ENCODE data around the gene CBX1.
"Not testable (repeated sequence)": the region's sequence is repeated elsewhere in the genome, so short reads cannot be mapped to it uniquely, and the experiment has no call there.

CBX1 gene

DNA sequence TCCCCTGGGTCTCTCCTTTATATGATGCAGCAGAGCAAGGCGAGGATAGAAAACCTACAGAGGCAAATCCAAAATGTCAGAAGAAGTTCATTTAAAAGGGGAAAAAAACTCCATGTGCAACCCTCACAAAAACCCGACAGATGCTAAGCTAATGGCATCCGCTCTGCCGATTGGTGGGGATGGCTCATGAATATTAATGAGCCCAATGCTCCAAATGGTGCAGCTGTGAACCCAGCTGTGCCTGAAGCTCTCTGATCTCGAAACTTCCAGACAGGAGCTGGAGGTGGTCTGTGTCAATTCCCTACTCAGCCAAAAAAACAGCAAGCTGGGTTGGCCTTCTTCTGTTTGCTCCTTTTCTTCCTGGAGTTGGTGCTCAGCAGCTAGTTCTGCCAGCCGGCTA is 21.8 kb upstream of the CBX1 start:
- DNase-seq (ENCODE audit: low spot score): no peak

DNA sequence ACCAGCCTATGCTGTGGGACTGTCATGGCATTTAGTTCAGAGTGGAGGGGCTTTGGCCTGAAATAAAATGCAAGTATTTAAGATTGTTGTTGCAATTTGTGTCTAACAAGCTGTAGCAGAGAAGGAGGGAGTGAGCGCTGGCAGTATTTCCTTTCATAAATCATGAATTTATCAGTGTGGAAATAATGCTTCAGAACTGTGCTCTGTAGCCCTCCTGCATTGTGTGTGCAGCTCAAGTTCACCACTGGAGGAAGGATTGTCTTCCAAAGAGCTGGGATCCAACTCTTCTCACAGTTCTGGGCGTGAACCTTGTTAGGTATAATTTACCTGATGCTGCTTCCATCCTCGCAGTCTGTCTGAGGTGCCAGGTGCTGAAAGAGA is 21.4 kb upstream of the CBX1 start:
- no peak for DNase-seq (ENCODE audit: low spot score)

DNA sequence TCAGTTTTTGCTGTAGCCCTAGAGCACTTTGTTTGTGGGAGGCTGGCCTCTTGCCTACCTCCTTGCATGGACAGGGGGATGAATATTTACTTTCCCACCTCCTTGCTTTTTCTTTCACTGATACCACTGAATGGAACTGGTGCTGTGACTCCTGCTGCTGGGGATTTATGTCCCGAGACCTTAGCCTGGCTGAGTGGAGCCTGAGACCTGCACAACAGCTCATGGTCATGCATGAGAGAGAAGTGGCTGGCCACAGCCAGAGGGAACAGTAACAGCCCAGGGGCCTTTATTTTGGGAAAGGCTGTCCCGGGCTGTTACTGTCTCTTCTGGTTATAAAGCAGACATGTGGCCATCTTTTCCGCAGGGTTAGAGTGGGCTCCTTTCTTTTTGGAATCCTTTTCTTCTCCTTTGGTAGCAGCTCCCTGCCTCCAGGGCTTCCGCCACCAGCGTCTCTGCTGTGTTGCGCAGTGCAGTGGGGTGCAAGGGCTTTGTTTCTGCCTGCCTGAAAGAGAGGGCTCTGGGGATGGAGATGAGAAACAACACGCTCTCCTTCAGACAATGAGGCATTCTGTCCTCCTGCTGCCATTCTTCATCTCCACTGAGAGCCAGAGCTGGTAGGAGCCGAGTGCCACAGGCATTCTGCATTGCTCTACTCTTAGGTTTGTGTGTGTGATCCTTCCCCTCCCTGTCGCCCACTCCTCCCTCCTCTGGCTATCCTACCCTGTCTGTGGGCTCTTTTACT is 20.8 kb upstream of the CBX1 start:
- DNase-seq (ENCODE audit: low spot score): no peak

DNA sequence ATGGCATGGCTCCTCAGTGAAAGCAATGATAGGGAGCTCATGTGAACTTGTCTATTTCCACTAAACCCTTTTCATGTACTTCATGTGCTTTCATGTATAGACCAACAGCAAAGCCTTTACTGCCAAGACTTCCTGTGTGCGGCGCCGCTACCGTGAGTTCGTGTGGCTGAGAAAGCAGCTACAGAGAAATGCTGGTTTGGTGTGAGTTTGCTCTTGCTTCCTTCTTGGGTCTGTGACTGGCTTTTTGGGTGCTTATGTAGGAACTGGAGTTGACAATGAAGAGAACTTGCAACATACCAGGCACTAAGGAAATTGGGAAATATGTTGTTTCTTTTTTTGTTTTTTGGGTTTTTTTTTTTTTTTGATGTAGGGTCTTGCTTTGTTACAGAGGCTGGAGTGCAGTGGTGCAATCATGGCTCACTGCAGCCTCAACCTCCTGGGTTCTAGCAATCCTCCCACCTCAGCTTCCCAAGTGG is 12.0 kb upstream of the CBX1 start:
- no peak for DNase-seq (ENCODE audit: low spot score)

DNA sequence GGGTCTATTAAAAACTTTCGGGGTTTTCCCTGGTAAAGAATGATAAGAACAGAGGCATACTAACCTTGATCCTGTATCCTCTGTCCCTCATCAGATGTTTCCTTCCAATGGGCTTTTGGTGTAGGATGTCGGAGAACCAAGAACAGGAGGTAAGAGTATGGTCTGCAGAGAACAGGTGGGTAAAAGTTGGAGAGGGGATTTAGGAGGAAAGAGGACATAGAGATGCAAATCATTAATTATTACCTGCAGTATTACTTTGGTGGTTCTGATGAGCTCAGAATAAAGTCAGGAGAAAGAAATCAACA is 10.6 kb upstream of the CBX1 start:
- no peak for DNase-seq (ENCODE audit: low spot score)

DNA sequence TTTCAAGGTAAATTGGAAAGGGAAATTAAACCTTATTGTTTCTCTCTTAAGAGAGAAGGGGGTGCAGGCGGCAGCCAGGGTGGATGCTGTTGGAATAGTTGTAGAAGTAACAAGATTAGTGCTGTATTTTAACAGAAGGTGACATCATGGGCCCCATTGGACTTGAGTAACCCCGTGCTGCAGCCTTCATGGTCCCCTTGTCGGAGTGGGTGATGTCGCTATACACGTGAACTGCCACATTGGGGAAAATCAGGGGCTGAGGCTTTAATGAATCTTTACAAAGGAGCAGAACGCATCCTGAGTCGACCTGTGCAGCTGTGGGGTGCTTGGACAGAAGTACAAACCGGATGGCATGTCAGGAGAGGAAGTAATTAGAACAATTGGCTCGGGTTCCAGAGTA is 9.5 kb upstream of the CBX1 start:
- DNase-seq (ENCODE audit: low spot score): no peak

DNA sequence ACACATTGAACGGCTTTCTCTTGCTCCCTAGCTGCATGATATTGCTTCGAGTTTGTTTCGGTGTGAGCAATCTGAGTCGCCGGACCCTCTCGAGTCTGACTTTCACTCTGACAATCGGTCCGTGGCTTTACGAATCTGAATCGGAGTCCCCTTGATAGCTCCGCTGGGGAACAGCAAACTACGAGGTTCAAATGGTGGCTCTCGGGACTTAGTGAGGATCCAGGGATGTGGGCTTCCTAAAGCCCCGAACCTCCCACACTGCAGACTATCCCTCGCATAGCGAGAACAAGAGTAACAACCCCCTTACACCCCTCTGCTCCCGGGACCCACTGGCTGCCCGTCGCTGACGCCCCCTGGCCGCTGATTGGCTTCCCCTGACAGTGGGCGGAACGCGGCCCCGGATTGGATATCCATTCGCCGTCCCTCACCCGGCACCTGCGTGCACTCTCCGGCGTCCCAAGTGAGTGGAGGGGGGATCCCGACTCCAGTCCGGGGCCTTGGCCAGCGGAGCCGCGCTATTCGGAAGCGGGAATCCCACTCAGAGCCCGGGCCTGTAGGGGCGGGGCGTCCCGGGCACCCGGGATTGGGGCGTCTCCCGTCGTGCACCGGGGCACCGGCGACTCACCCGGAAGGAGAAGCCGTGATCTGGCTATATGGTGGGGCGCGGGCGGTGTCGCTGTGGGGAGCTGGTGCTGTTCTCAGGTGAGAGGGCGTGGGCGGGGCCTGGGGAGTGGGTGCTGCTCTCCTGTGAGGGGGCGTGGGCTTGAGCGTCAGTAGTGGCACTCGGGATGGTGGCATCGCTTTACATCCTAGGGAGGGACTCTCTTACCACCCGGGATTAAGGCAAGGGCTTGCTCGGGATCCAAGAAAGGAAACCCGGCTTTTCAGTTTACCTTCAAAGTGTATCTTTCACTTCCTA is 6.1 kb upstream of the CBX1 start, which contains the start of gene SNX11:
Gene SNX11 (plus strand): TSS at position 630 of the 919 bp plus-strand sequence. CDS start 4,278 bp downstream, outside the sequence.
- peak; percentile 95 for DNase-seq (ENCODE audit: low spot score)

DNA sequence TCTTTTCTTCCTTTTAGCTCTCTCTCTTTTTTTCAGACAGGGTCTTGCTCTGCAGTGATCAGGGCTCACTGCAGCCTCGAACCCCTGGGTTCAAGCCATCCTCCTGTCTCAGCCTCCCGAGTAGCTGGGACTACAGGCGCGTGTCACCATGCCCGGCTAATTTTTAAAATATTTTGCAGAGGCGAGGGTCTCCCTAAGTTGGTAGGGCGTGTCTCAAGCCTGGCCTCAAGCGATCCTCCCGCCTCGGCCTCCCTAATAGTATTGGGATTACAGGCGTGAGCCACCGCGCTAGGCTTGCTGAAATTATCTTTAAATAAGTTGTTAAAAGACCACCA is 5.5 kb upstream of the CBX1 start:
- DNase-seq (ENCODE audit: low spot score): no peak

DNA sequence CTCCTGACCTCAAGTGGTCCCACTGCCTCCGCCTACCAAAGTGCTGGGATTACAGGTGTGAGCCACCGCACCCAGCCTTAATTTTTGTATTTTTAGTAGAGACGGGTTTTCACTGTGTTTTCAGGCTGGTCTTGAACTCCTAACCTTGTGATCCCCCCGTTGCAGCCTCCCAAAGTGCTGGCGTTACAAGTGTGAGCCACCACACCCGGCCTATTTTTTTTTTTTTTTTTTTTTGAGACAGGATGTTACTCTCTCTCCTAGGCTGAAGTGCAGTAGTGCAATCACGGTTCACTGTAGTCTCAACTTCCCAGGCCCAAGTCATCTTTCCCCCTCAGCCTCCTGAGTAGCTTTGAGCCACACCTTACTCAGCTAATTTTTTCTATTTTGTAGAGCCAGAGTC is 3.2 kb upstream of the CBX1 start:
- DNase-seq (ENCODE audit: low spot score): no peak

DNA sequence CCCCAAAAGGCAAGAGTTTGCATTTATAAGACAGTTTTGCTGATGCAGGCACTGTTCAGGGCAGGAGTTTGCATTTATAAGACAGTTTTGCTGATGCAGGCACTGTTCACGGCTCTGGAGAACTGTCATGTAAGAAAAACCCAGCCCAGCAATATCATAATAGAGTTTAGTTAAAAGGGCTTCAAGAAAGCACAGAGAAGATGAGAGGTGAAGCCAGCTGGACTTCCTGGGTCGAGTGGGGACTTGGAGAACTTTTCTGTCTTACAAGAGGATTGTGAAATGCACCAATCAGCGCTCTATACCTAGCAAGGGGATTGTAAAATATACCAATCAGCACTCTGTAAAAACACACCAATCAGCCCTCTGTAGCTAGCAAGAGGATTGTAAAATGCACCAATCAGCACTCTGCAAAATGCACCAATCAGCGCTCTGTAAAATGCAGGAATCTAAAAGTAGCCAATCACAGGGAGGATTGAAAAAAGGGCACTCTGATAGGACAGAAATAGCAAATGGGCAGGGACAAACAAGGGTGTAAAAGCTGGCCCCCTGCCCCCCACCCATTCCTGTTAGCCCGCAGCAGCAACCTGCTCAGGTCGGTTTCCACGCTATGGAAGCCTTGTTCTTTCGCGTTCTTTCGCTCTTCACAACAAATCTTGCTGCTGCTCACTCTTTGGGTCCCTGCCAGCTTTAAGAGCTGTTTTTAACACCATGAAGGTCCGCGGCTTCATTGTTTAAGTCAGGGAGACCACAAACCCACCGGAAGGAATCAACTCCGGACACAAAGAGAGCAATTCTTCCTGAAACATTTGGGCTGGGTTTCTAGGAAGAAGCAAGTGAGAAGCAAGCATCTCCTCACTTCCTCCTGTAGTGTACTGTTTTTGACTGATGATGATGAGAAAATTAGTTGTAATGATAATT is 1.8 kb upstream of the CBX1 start:
- no peak for DNase-seq (ENCODE audit: low spot score)

DNA sequence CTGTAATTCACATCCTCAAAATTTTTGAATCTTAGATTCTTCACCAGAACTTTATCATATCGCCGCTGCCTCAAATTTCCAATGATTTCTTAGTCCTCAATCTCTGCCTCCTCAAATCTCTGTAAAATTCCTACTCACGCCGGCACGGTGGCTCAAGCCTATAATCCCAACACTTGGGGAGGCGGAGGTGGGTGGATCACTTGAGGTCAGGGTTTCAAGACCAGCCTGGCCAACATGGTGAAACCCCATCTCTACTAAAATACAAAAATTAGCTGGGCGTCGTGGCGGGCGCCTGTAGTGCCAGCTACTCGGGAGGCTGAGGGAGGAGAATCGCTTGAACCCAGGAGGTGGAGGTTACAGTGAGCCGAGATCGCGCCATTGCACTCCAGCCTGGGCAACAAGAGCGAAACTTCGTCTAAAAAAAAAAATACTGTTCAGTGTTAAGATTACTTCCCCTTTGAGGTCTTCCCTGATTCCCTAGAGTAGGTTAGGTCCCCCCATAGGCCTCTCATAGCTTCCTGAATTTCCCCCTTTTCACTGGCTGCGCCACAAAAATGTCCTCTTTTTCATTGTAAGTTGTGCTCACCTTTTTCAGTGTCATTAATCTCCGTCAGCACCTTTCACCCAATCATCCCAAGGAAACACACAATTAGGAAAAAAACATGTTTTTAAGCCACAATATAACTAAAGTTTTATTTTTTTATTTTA is 919 bp upstream of the CBX1 start:
- no peak for DNase-seq (ENCODE audit: low spot score)

DNA sequence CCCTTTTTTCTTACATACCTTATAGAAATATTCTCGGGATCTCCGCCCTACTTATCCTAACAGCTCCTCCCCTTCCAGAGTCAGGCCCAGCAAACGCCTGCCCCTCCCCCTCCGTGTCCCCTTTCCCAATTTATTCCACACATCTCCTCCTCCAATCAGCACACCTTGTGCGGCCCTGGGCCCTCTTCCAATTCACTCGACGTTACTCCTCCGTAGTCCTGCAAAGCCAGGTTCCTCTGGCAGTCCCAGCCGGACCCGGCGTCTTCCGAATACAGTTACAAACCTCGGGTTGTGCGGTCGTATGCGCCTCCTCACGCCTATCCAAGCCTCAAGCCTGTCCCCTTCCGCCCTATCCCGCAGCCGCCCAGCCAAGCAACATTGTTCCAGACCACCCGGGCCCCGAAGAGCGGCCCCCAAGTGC is 677 bp downstream of the CBX1 start:
- peak; percentile 81 for DNase-seq (ENCODE audit: low spot score)

DNA sequence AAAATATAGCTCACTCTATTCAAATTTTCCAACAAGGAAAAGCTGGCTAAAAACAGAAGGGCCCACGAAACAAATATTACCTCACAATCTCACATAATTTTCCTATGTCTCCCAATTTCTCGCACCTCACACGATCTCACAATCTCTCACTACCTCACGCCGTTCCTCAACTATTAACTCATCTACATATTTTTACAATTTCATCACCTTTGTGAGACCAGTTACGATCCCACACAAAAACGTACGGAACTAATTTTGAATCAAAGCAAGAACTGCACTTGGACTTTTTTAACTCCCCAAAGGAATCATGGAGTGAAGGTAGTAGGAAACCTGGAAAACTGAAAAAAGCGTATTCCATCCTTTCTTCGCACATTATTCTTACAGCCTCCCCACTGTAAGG is 1.1 kb downstream of the CBX1 start:
- no peak for DNase-seq (ENCODE audit: low spot score)

DNA sequence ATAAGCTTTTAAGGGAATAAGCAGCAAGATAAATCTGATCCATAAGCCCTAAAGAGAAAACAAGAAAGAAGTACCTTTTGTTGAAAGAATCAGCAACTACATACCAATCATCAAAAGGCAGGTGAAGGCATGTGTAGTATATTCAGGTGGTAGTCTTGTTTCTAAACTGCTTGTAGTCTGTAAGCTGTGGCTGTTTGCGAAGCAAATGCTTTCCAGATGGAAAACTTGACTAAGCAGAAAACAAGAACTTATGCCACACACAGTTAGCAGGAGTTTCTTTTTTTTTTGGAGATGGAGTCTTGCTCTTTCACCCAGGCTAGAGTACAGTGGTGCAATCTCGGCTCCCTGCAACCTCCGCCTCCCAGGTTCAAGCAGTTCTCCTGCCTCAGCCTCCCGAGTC is 5.7 kb downstream of the CBX1 start:
- DNase-seq (ENCODE audit: low spot score): no peak

DNA sequence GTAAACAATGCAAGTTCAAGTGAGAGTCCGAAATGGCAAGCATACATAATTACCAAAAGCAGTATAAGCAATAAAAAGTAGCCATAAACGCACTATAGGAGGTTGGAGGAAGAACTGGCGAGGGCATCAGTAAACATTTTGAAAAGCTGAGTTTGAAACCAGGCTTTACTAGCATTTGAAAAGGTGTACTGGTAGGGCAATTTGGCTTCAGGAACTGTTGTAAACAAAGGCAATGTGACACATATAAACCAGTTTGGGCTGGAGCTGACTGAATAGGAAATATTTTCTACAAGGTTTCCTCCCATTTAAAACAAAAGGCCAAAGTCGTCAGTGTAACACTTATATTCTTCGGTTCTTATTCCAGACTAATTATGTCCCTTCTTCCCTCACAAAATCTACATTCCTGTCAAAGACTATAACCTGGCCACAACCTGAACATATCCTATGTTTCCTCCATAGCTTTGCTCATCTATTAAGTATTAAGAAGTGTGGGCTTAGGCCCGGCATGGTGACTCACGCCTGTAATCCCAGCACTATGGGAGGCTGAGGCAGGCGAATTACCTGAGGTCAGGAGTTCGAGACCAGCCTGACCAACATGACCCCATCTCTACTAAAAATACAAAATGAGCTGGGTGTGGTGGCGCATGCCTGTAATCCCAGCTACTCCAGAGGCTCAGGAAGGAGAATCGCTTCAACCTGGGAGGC is 7.8 kb downstream of the CBX1 start:
- no peak for DNase-seq (ENCODE audit: low spot score)

DNA sequence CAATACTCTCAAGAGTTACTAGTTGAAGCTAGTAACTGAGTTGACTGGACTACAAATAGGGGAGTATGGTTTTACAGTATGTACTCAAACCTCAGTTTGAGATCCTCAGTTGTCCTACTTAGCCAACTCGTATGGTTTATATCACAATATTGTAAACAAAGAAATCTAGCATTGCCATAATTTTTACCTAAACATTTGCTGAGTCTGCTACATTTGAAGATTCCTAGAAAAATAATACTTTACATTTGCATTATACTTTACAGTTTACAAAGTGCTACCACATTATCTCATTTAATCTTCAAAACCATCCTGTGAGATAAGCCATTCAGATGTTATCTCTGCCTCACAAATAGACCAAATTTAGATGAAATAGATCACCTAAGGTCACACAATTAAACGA is 16.3 kb downstream of the CBX1 start:
- DNase-seq (ENCODE audit: low spot score): no peak

DNA sequence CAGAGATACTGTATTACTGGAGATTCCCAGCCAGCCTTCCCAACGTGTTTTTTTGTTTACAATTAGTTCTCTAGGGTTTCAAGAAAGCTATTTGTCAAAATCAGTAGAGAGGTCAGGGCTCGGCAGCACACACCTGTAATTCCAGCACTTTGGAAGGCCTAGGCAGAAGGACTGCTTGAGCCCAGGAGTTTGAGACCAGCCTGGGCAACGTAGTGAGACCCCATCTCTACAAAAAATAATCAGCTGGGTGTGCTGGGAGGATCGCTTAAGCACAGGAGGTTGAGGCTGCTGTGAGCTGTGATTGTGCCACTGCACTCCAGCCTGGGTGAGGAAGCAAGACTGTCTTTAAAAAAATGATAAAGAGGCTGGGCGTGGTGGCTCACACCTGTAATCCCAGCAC is 19.4 kb downstream of the CBX1 start:
- no peak for DNase-seq (ENCODE audit: low spot score)

DNA sequence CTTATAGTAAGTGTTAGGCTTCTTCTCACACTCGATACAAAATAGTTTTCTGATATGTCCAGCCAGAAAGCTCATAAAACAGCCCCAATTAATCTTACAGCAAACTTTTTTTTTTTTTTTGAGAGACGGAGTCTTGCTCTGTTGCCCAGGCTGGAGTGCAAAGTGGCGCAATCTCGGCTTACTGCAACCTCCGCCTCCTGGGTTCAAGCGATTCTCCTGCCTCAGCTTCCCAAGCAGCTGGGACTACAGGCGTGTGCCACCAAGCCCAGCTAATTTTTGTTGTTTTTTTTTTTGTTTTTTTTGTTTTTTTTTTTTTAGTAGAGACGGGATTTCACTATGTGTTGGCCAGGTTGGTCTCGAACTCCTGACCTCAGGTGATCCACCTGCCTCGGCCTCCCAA is 24.1 kb downstream of the CBX1 start:
- not testable (repeated sequence) for DNase-seq (ENCODE audit: low spot score)

DNA sequence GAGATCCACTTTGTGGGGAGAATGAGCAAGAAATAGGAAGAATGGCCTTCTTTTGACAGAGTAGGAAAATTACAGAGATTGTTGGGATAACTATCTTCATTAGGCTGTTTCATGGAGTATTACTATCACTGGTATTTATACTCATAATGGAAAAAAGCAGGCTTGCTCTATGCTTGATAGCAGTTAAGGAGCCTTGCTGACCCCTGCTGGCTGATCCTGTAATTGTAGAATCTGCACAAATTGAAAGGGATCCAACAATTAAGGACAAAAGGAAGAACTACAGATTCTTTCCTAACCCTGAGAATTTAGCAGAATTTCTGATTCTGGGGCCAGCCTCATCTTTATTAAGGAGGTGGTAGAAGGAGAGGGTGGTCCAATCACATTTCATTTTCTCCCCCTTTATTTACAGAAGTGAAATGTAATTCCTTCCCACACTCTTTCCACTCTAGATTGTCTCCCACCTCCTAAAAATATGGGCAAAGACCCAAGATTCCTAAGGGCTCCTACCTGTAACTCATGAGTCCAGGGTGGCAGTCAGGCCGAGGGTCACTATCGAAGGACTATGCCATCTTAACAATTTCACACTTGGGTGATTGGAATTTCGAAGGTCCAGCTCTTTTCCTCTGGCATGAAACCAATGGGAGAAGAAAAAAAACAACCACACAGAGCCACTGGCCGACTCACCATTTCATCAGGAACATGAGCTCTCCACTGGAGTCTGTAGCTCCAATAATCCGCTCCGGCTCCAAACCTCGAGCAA is 26.8 kb downstream of the CBX1 start:
- no peak for DNase-seq (ENCODE audit: low spot score)

DNA sequence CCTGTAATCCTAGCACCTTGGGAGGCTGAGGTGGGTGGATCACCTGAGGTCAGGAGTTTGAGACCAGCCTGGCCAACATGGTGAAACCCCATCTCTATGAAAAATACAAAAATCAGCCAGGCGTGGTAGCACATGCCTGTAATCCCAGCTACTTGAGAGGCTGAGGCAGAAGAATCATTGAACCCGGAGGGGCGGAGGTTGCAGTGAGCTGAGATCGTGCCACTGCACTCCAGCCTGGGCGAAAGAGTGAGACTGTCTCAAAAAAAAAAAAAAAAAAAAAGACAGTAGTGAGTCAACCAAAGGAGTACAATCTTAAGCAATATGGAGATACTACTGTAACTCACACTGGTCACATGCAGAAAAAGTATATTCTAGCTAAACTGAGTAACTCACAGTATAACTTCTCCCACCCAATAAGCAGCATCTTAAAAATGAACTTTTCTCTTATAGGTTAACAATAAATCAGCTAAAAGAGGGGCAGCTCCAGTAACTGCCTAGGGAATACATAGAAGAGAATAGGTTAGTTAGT is 27.6 kb downstream of the CBX1 start:
- not testable (repeated sequence) for DNase-seq (ENCODE audit: low spot score)
